NCI-H1694 (cell line): Measurements from ENCODE around the gene INPP5A.
"Not testable (repeated sequence)": the region's sequence is repeated elsewhere in the genome, so short reads cannot be mapped to it uniquely, and the experiment has no call there.

Experiments
- DNase-seq: peaks from one replicate; lab custom pipeline; 2025; lab: John Stamatoyannopoulos, UW

Gene INPP5A

GRCh38 chr10:132784866-132785722, 247.5 kb downstream of the INPP5A start:
- no peak for DNase-seq

- DNase-seq: no peak
These were observed 248.3 kb downstream of the INPP5A start, which contains the start of gene NKX6-2 for GRCh38 chr10:132785723-132786475. Gene NKX6-2, minus strand, starts transcription at chr10:132786147. Its CDS starts 199 bp downstream, at chr10:132785948.

- DNase-seq: no peak
These were observed 248.9 kb downstream of the INPP5A start for GRCh38 chr10:132786476-132786883.

- no peak for DNase-seq
These were observed 249.4 kb downstream of the INPP5A start for GRCh38 chr10:132786884-132787494.

GRCh38 chr10:132787495-132788179, 250.1 kb downstream of the INPP5A start:
- no peak for DNase-seq

- DNase-seq: no peak
These were observed 250.7 kb downstream of the INPP5A start for GRCh38 chr10:132788180-132788830.

GRCh38 chr10:132788831-132789219, 251.2 kb downstream of the INPP5A start:
- no peak for DNase-seq

- no peak for DNase-seq
These were observed 252.1 kb downstream of the INPP5A start for GRCh38 chr10:132789659-132790148.

GRCh38 chr10:132790470-132790869, 252.9 kb downstream of the INPP5A start:
- DNase-seq: no peak

GRCh38 chr10:132790934-132791829, 253.6 kb downstream of the INPP5A start:
- no peak for DNase-seq

- DNase-seq: not testable (repeated sequence)
These were observed 254.5 kb downstream of the INPP5A start for GRCh38 chr10:132792099-132792498.

GRCh38 chr10:132792796-132793195, 255.2 kb downstream of the INPP5A start:
- DNase-seq: no peak

GRCh38 chr10:132793213-132793612, 255.6 kb downstream of the INPP5A start:
- DNase-seq: no peak

GRCh38 chr10:132793871-132794849, 256.6 kb downstream of the INPP5A start:
- DNase-seq: no peak

- no peak for DNase-seq
These were observed 259.3 kb downstream of the INPP5A start for GRCh38 chr10:132796846-132797245.

GRCh38 chr10:132797986-132798385, 260.4 kb downstream of the INPP5A start:
- DNase-seq: not testable (repeated sequence)

- no peak for DNase-seq
These were observed 260.8 kb downstream of the INPP5A start for GRCh38 chr10:132798403-132798802.

GRCh38 chr10:132798876-132799275, 261.3 kb downstream of the INPP5A start:
- DNase-seq: no peak

- no peak for DNase-seq
These were observed 262.3 kb downstream of the INPP5A start for GRCh38 chr10:132799865-132800264.
